T-helper 2 cell treated with Interferon-gamma antibody and Interleukin-4, amounts not matched to agents 5 μg/mL and 100 μg/mL, for 36 hours (primary cell): ENCODE data around the gene SPATA24.
"Not testable (repeated sequence)": the region's sequence is repeated elsewhere in the genome, so short reads cannot be mapped to it uniquely, and the experiment has no call there.

Source experiments
- DNase-seq: peaks from one replicate; pipeline ENCODE4 v3.0.0; 2021; ENCODE audit warnings: low spot score
- H3K27ac Mint-ChIP-seq: one replicate; pipeline ENCODE4 v1.8.0; 2021; ENCODE audit warnings: mild to moderate bottlenecking, mixed read lengths
- H3K27me3 Mint-ChIP-seq: one replicate; pipeline ENCODE4 v1.8.0; 2021; ENCODE audit warnings: low read depth, mixed read lengths
- H3K36me3 Mint-ChIP-seq: one replicate; pipeline ENCODE4 v1.8.0; 2021; ENCODE audit warnings: low read depth, mixed read lengths
- H3K4me1 Mint-ChIP-seq: one replicate; pipeline ENCODE4 v1.8.0; 2021; ENCODE audit warnings: low read depth, mixed read lengths
- H3K4me3 Mint-ChIP-seq: one replicate; pipeline ENCODE4 v1.8.0; 2022; ENCODE audit warnings: mild to moderate bottlenecking, moderate library complexity, mixed read lengths
- H3K9me3 Mint-ChIP-seq: one replicate; pipeline ENCODE4 v1.8.0; 2021; ENCODE audit warnings: mixed read lengths

SPATA24 gene

GRCh38 chr5:139376364-139376763, 27.5 kb downstream of the SPATA24 start:
- no peak for DNase-seq
- no peaks in the 10 kb centered on the region for H3K27me3 Mint-ChIP-seq
- H3K4me1 Mint-ChIP-seq = peaks cover 13% of the 10 kb centered on the region
- H3K4me3 Mint-ChIP-seq = no peak overlapping the region
- H3K9me3 Mint-ChIP-seq = no peaks in the 10 kb centered on the region
- H3K27ac Mint-ChIP-seq = no peak overlapping the region
- peaks cover 20% of the 10 kb centered on the region for H3K36me3 Mint-ChIP-seq

- Mint-ChIP-seq H3K9me3 (no peaks in the 10 kb centered on the region), H3K4me3 (no peak overlapping the region), H3K27me3 (no peaks in the 10 kb centered on the region), H3K27ac (no peak overlapping the region), H3K36me3 (peaks cover 24% of the 10 kb centered on the region), H3K4me1 (peaks cover 15% of the 10 kb centered on the region)
- no peak for DNase-seq
Measured at GRCh38 chr5:139374909-139375308, 29.0 kb downstream of the SPATA24 start.

GRCh38 chr5:139371482-139372435, 32.1 kb downstream of the SPATA24 start:
- H3K4me3 Mint-ChIP-seq = no peak overlapping the region
- H3K27ac Mint-ChIP-seq = no peak overlapping the region
- no peak for DNase-seq
- peaks cover 10% of the 10 kb centered on the region for H3K4me1 Mint-ChIP-seq
- no peaks in the 10 kb centered on the region for H3K9me3 Mint-ChIP-seq
- peaks cover 25% of the 10 kb centered on the region for H3K36me3 Mint-ChIP-seq
- H3K27me3 Mint-ChIP-seq = no peaks in the 10 kb centered on the region

- peaks cover 10% of the 10 kb centered on the region for H3K4me1 Mint-ChIP-seq
- H3K36me3 Mint-ChIP-seq = peaks cover 38% of the 10 kb centered on the region
- H3K4me3 Mint-ChIP-seq = no peak overlapping the region
- H3K27ac Mint-ChIP-seq = no peak overlapping the region
- H3K27me3 Mint-ChIP-seq = no peaks in the 10 kb centered on the region
- no peaks in the 10 kb centered on the region for H3K9me3 Mint-ChIP-seq
- no peak for DNase-seq
Measured at GRCh38 chr5:139369181-139369580, 34.7 kb downstream of the SPATA24 start.

- DNase-seq = no peak
- H3K9me3 Mint-ChIP-seq = no peaks in the 10 kb centered on the region
- peaks cover 10% of the 10 kb centered on the region for H3K4me1 Mint-ChIP-seq
- H3K27me3 Mint-ChIP-seq = no peaks in the 10 kb centered on the region
- no peak overlapping the region for H3K4me3 Mint-ChIP-seq
- peaks cover 43% of the 10 kb centered on the region for H3K36me3 Mint-ChIP-seq
- no peak overlapping the region for H3K27ac Mint-ChIP-seq
Measured at GRCh38 chr5:139368613-139369012, 35.3 kb downstream of the SPATA24 start.

- no peaks in the 10 kb centered on the region for H3K27me3 Mint-ChIP-seq
- no peaks in the 10 kb centered on the region for H3K4me1 Mint-ChIP-seq
- H3K36me3 Mint-ChIP-seq = peaks cover 45% of the 10 kb centered on the region
- no peak overlapping the region for H3K27ac Mint-ChIP-seq
- no peak for DNase-seq
- no peak overlapping the region for H3K4me3 Mint-ChIP-seq
- no peaks in the 10 kb centered on the region for H3K9me3 Mint-ChIP-seq
Measured at GRCh38 chr5:139364466-139364865, 39.4 kb downstream of the SPATA24 start.

GRCh38 chr5:139363937-139364336, 40.0 kb downstream of the SPATA24 start:
- H3K4me1 Mint-ChIP-seq = no peaks in the 10 kb centered on the region
- peaks cover 45% of the 10 kb centered on the region for H3K36me3 Mint-ChIP-seq
- H3K9me3 Mint-ChIP-seq = no peaks in the 10 kb centered on the region
- no peak for DNase-seq
- H3K4me3 Mint-ChIP-seq = no peak overlapping the region
- no peaks in the 10 kb centered on the region for H3K27me3 Mint-ChIP-seq
- H3K27ac Mint-ChIP-seq = no peak overlapping the region

- no peak overlapping the region for H3K4me3 Mint-ChIP-seq
- H3K9me3 Mint-ChIP-seq = no peaks in the 10 kb centered on the region
- no peaks in the 10 kb centered on the region for H3K4me1 Mint-ChIP-seq
- H3K27ac Mint-ChIP-seq = no peak overlapping the region
- DNase-seq = no peak
- H3K36me3 Mint-ChIP-seq = peaks cover 49% of the 10 kb centered on the region
- H3K27me3 Mint-ChIP-seq = no peaks in the 10 kb centered on the region
Measured at GRCh38 chr5:139361835-139362429, 42.0 kb downstream of the SPATA24 start.

GRCh38 chr5:139360384-139360783, 43.5 kb downstream of the SPATA24 start:
- no peaks in the 10 kb centered on the region for H3K9me3 Mint-ChIP-seq
- H3K4me3 Mint-ChIP-seq = no peak overlapping the region
- peaks cover 41% of the 10 kb centered on the region for H3K36me3 Mint-ChIP-seq
- no peak overlapping the region for H3K27ac Mint-ChIP-seq
- no peaks in the 10 kb centered on the region for H3K4me1 Mint-ChIP-seq
- DNase-seq = no peak
- H3K27me3 Mint-ChIP-seq = no peaks in the 10 kb centered on the region

GRCh38 chr5:139358064-139358463, 45.8 kb downstream of the SPATA24 start:
- H3K4me1 Mint-ChIP-seq = peaks cover 4% of the 10 kb centered on the region
- no peak overlapping the region for H3K27ac Mint-ChIP-seq
- H3K4me3 Mint-ChIP-seq = no peak overlapping the region
- peaks cover 35% of the 10 kb centered on the region for H3K36me3 Mint-ChIP-seq
- H3K9me3 Mint-ChIP-seq = peaks cover 7% of the 10 kb centered on the region
- DNase-seq = no peak
- H3K27me3 Mint-ChIP-seq = no peaks in the 10 kb centered on the region

GRCh38 chr5:139355900-139356299, 48.0 kb downstream of the SPATA24 start:
- H3K36me3 Mint-ChIP-seq = peaks cover 32% of the 10 kb centered on the region
- not testable (repeated sequence) for H3K27ac Mint-ChIP-seq, H3K4me1 Mint-ChIP-seq, H3K9me3 Mint-ChIP-seq, H3K27me3 Mint-ChIP-seq, H3K4me3 Mint-ChIP-seq, DNase-seq

- H3K4me3 Mint-ChIP-seq = no peak overlapping the region
- no peaks in the 10 kb centered on the region for H3K27me3 Mint-ChIP-seq
- peak overlapping the region; percentile 42 for H3K27ac Mint-ChIP-seq
- peaks cover 8% of the 10 kb centered on the region for H3K4me1 Mint-ChIP-seq
- H3K9me3 Mint-ChIP-seq = peaks cover 7% of the 10 kb centered on the region
- peaks cover 26% of the 10 kb centered on the region for H3K36me3 Mint-ChIP-seq
- DNase-seq = no peak
Measured at GRCh38 chr5:139354186-139354585, 49.7 kb downstream of the SPATA24 start.

GRCh38 chr5:139347863-139348262, 56.0 kb downstream of the SPATA24 start:
- Mint-ChIP-seq H3K4me1 (peaks cover 26% of the 10 kb centered on the region), H3K36me3 (peaks cover 28% of the 10 kb centered on the region)
- H3K27me3 Mint-ChIP-seq, H3K9me3 Mint-ChIP-seq, H3K4me3 Mint-ChIP-seq, H3K27ac Mint-ChIP-seq, DNase-seq: not testable (repeated sequence)
